Stomach (tissue), 9 donors: ENCODE results near the gene FBXO47. TPM values are rescaled to one million over a fixed set of nuclear protein-coding genes. Genes with fewer than 3 reads are reported as not detected.

Experiments used
- DNase-seq, 2 donors: peaks; one replicate each; pipeline versions ENCODE4 v3.0.0 to v3.0.0-alpha.2; 2013 to 2019
- H3K27ac ChIP-seq, 5 donors: fragments of 200-600 bp in 4 of 5; sonication (generic) in 4 of 5; one replicate each; pipeline ENCODE4 v1.5.1; 2013 to 2019; ENCODE audit warnings: mild to moderate bottlenecking in 1 of 5, moderate library complexity in 1 of 5
- H3K27me3 ChIP-seq, 3 donors: fragments of 200-600 bp; sonication (generic); one replicate each; pipeline ENCODE4 v1.5.1; 2017 to 2019; ENCODE audit warnings: mixed run types in 1 of 3
- H3K36me3 ChIP-seq, 4 donors: fragments of 200-600 bp; sonication (generic); 1 replicate in 3 of 4; 2 replicates in 1 of 4; pipeline ENCODE4 v1.5.1; 2016 to 2019
- H3K4me1 ChIP-seq, 4 donors: fragments of 200-600 bp; sonication (generic); one replicate each; pipeline ENCODE4 v1.5.1; 2016 to 2019
- H3K4me3 ChIP-seq, 4 donors: fragments of 200-600 bp; sonication (generic) in 3 of 4; one replicate each; pipeline ENCODE4 v1.5.1; 2016 to 2019; ENCODE audit warnings: mild to moderate bottlenecking in 1 of 4
- H3K9me3 ChIP-seq, 4 donors: fragments of 200-600 bp; sonication (generic); one replicate each; pipeline ENCODE4 v1.5.1; 2016 to 2019
- EP300 ChIP-seq: sonication (generic); formaldehyde crosslinking; IDR thresholded peaks from one replicate; pipeline ENCODE4 v1.6.1; 2017; ENCODE audit warnings: antibody characterized with exemption
- POLR2A ChIP-seq, 4 donors: fragments of 450-650 bp; IDR thresholded peaks; one replicate each; pipeline ENCODE4 v1.6.1; 2016; ENCODE audit warnings: antibody characterized with exemption in 4 of 4, control low read depth in 2 of 4, mild to moderate bottlenecking in 1 of 4, moderate library complexity in 1 of 4
- POLR2AphosphoS5 ChIP-seq, 3 donors: sonication (generic); formaldehyde crosslinking; IDR thresholded peaks; one replicate each; pipeline ENCODE4 v1.6.1; 2016; ENCODE audit warnings: antibody characterized with exemption in 3 of 3
- WGBS, 5 donors: extraction: QIAGEN DNeasy Blood & Tissue Kit in 3 of 5; methylation state at CpG; one replicate each; pipeline versions ENCODE4 v1.1.5 to v1.1.7; 2013 to 2018; 5-methylcytosine and 5-hydroxymethylcytosine counted together
- intact Hi-C: fragments of 100-400 bp; cut with DNase I; formaldehyde crosslinking; loops from one replicate; pipeline ENCODE4 v1.15.1; 2023; ENCODE audit warnings: low total_unique reads
- polyA plus RNA-seq, 3 donors: library from polyadenylated mRNA; stranded (reverse); fragments of 200-250 nt; gene quantifications; one replicate each; pipeline ENCODE4 v1.2.3, GENCODE V29; 2013
- small RNA-seq, 4 donors: library from RNA; depleted of rRNA; stranded (forward); fragments of <200 nt; gene quantifications; one replicate each; pipeline ENCODE3, GENCODE V24; 2016
- total RNA-seq, 5 donors: library from RNA; depleted of rRNA; stranded (reverse); fragments of >200 nt; gene quantifications; one replicate each; pipeline versions ENCODE4 v1.1.0 to v1.2.3, GENCODE V29; 2014 to 2016
- TF ChIP-seq, protein P1 (sequence below), 7 experiments: fragments of 450-650 bp in 4 of 7; fragments of 200-600 bp in 3 of 7; sonication (generic) in 3 of 7; IDR thresholded peaks; one replicate each; pipeline ENCODE4 v1.5.1; 2016 to 2019; ENCODE audit warnings: antibody characterized with exemption in 7 of 7, control low read depth in 2 of 7, mild to moderate bottlenecking in 1 of 7
- donor health status: healthy with polysubstance abuse.
- donor health status: Bipolar disorder and iron deficiency.
- donor health status: healthy.

The FBXO47 gene
- total and polyA plus RNA-seq, 8 donors, result not detected

GRCh38 chr17:38889745-38890409 lies 77.3 kb downstream of the FBXO47 start:
- no peak for TF ChIP-seq POLR2AphosphoS5 (IDR thresholded peaks at IDR 0.05)
- no peak for TF ChIP-seq POLR2A (IDR thresholded peaks at IDR 0.05)
- no peak for TF ChIP-seq EP300
- TF ChIP-seq, protein P1, sequence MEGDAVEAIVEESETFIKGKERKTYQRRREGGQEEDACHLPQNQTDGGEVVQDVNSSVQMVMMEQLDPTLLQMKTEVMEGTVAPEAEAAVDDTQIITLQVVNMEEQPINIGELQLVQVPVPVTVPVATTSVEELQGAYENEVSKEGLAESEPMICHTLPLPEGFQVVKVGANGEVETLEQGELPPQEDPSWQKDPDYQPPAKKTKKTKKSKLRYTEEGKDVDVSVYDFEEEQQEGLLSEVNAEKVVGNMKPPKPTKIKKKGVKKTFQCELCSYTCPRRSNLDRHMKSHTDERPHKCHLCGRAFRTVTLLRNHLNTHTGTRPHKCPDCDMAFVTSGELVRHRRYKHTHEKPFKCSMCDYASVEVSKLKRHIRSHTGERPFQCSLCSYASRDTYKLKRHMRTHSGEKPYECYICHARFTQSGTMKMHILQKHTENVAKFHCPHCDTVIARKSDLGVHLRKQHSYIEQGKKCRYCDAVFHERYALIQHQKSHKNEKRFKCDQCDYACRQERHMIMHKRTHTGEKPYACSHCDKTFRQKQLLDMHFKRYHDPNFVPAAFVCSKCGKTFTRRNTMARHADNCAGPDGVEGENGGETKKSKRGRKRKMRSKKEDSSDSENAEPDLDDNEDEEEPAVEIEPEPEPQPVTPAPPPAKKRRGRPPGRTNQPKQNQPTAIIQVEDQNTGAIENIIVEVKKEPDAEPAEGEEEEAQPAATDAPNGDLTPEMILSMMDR (IDR thresholded peaks at IDR 0.05), result no peak
- no peak for DNase-seq
- Histone ChIP-seq H3K9me3 (no peaks in the 10 kb centered on the region), H3K4me1 (peaks cover 53 to 100% (median 86%) of the 10 kb centered on the region in 4 donors), H3K4me3 (no peak overlapping the region), H3K27ac (peak overlapping the region in 3 of 5 donors; percentile 37 to 49 (median 42)), H3K27me3 (no peaks in the 10 kb centered on the region), H3K36me3 (peaks cover 40 to 96% (median 91%) of the 10 kb centered on the region in 4 donors)
- intact Hi-C loops, result no loop called here
- WGBS, 5 donors, result 65 to 81% (median 72%) methylated on average over 11 to 12 of the region's 12 CpGs

- H3K27ac ChIP-seq, result no peak overlapping the region
- TF ChIP-seq, protein P1 (IDR thresholded peaks at IDR 0.05), result no peak
- TF ChIP-seq EP300 (no peak), POLR2A (IDR thresholded peaks at IDR 0.05) (no peak), POLR2AphosphoS5 (IDR thresholded peaks at IDR 0.05) (no peak)
- H3K9me3 ChIP-seq, result no peaks in the 10 kb centered on the region
- H3K4me1 ChIP-seq, result peaks cover 58 to 100% (median 89%) of the 10 kb centered on the region in 4 donors
- no peak overlapping the region for H3K4me3 ChIP-seq
- DNase-seq, result no peak
- intact Hi-C loops, result no loop called here
- no peaks in the 10 kb centered on the region for H3K27me3 ChIP-seq
- 81 to 91% (median 86%) methylated on average over 9 of the region's 9 CpGs for WGBS, 5 donors
- H3K36me3 ChIP-seq, result peaks cover 40 to 87% (median 83%) of the 10 kb centered on the region in 4 donors
Measured at GRCh38 chr17:38888842-38889241, 78.4 kb downstream of the FBXO47 start.

GRCh38 chr17:38886643-38887010 lies 80.6 kb downstream of the FBXO47 start:
- TF ChIP-seq POLR2AphosphoS5 (IDR thresholded peaks at IDR 0.05) (no peak), POLR2A (IDR thresholded peaks at IDR 0.05) (no peak), EP300 (no peak)
- TF ChIP-seq, protein P1 (IDR thresholded peaks at IDR 0.05), result no peak
- DNase-seq, result peak in 1 of 2 donors; percentile 42
- peak overlapping the region in 1 of 4 donors; percentile 11 for H3K4me3 ChIP-seq
- 37 to 61% (median 44%) methylated on average over 4 to 8 of the region's 8 CpGs for WGBS, 5 donors
- peaks cover 66 to 100% (median 92%) of the 10 kb centered on the region in 4 donors for H3K4me1 ChIP-seq
- no peaks in the 10 kb centered on the region for H3K9me3 ChIP-seq
- H3K36me3 ChIP-seq, result peaks cover 26 to 86% (median 73%) of the 10 kb centered on the region in 4 donors
- H3K27me3 ChIP-seq, result no peaks in the 10 kb centered on the region
- H3K27ac ChIP-seq, result peak overlapping the region in 3 of 5 donors; percentile 22 to 61 (median 40)
- intact Hi-C loops, result no loop called here

Small RNAs within 50 kb of the gene (small RNA-seq; reads per million reads assigned to genes)
- 0 reads per million in 4 donors for gene MIR6779

Other genes with a start within 250 kb of the FBXO47 start
- gene CISD3, start 237.1 kb downstream of the FBXO47 start, total RNA-seq, result 10 to 100 TPM in 2 of 5 donors, 1 to 10 TPM in 3; 4.0 to 56.5 (median 7.0) TPM
- 10 to 100 TPM; 63.4 to 79.9 (median 76.5) TPM for gene CISD3, start 237.1 kb downstream of the FBXO47 start, polyA plus RNA-seq
- 10 to 100 TPM in 2 of 5 donors, 1 to 10 TPM in 3; 5.8 to 31.9 (median 6.8) TPM for gene PCGF2, start 219.1 kb downstream of the FBXO47 start, total RNA-seq
- gene PCGF2, start 219.1 kb downstream of the FBXO47 start, polyA plus RNA-seq, result 10 to 100 TPM; 34.3 to 62.8 (median 44.1) TPM
- 100 to 1,000 TPM in 4 of 5 donors, 10 to 100 TPM in 1; 29.0 to 265 (median 133) TPM for gene PSMB3, start 214.7 kb downstream of the FBXO47 start, total RNA-seq
- 100 to 1,000 TPM; 212 to 281 (median 252) TPM for gene PSMB3, start 214.7 kb downstream of the FBXO47 start, polyA plus RNA-seq
- gene PIP4K2B, start 167.8 kb downstream of the FBXO47 start, total RNA-seq, result 10 to 100 TPM; 23.1 to 99.2 (median 24.3) TPM
- gene PIP4K2B, start 167.8 kb downstream of the FBXO47 start, polyA plus RNA-seq, result 10 to 100 TPM in 2 of 3 donors, 1 to 10 TPM in 1; 9.9 to 13.6 (median 11.8) TPM
- gene CWC25, start 142.1 kb downstream of the FBXO47 start, total RNA-seq, result 100 to 1,000 TPM in 1 of 5 donors, 10 to 100 TPM in 4; 19.6 to 146 (median 48.7) TPM
- 10 to 100 TPM in 2 of 3 donors, 1 to 10 TPM in 1; 5.9 to 38.8 (median 17.1) TPM for gene CWC25, start 142.1 kb downstream of the FBXO47 start, polyA plus RNA-seq
- 1,000 to 10,000 TPM in 1 of 5 donors, 100 to 1,000 TPM in 3, 10 to 100 TPM in 1; 89.8 to 1,949 (median 982) TPM for gene RPL23, start 113.7 kb downstream of the FBXO47 start, total RNA-seq
- 1,000 to 10,000 TPM; 3,318 to 3,359 (median 3,354) TPM for gene RPL23, start 113.7 kb downstream of the FBXO47 start, polyA plus RNA-seq
- gene LASP1, start 97.3 kb downstream of the FBXO47 start, total RNA-seq, result 100 to 1,000 TPM in 3 of 5 donors, 10 to 100 TPM in 2; 93.0 to 183 (median 107) TPM
- 100 to 1,000 TPM in 1 of 3 donors, 10 to 100 TPM in 2; 33.7 to 119 (median 94.3) TPM for gene LASP1, start 97.3 kb downstream of the FBXO47 start, polyA plus RNA-seq
- gene PLXDC1, start 184.2 kb upstream of the FBXO47 start, total RNA-seq, result 10 to 100 TPM in 2 of 5 donors, 1 to 10 TPM in 2, under 1 TPM in 1; 0.58 to 77.2 (median 8.4) TPM
- gene PLXDC1, start 184.2 kb upstream of the FBXO47 start, polyA plus RNA-seq, result 1 to 10 TPM; 1.7 to 4.6 (median 2.1) TPM
- not detected for gene ARL5C, start 198.8 kb upstream of the FBXO47 start, total RNA-seq
- not detected for gene ARL5C, start 198.8 kb upstream of the FBXO47 start, polyA plus RNA-seq
- 10 to 100 TPM in 2 of 5 donors, 1 to 10 TPM in 3; 4.2 to 57.2 (median 8.9) TPM for gene CACNB1, start 230.3 kb upstream of the FBXO47 start, total RNA-seq
- 1 to 10 TPM; 2.4 to 2.7 (median 2.7) TPM for gene CACNB1, start 230.3 kb upstream of the FBXO47 start, polyA plus RNA-seq
- 1,000 to 10,000 TPM; 1,114 to 2,498 (median 1,672) TPM for gene RPL19, start 232.9 kb upstream of the FBXO47 start, total RNA-seq
- gene RPL19, start 232.9 kb upstream of the FBXO47 start, polyA plus RNA-seq, result 1,000 to 10,000 TPM; 3,254 to 4,546 (median 3,773) TPM